NB4 (cell line): Measurements from ENCODE around the gene DLG5.

ENCODE experiments used
- DNase-seq: peaks from one replicate; pipeline ENCODE4 v3.0.0; 2010; ENCODE audit warnings: low read depth
- H3K4me3 ChIP-seq: one replicate; pipeline ENCODE4 v1.5.1; 2011; ENCODE audit warnings: mild to moderate bottlenecking, low read depth, low read length, moderate library complexity
- CTCF ChIP-seq: IDR thresholded peaks from one replicate; pipeline ENCODE4 v1.5.1; 2012; ENCODE audit warnings: low read depth, low read length
- MAX ChIP-seq: IDR thresholded peaks from 2 replicates; pipeline ENCODE4 v1.6.1; 2011; ENCODE audit warnings: low read depth, low read length
- MYC ChIP-seq: IDR thresholded peaks from 2 replicates; pipeline ENCODE4 v1.6.1; 2011; ENCODE audit warnings: low read depth, low read length
- POLR2A ChIP-seq: IDR thresholded peaks from 2 replicates; pipeline ENCODE4 v1.6.1; 2011; ENCODE audit warnings: mild to moderate bottlenecking; ENCODE audit not compliant: insufficient read length; ENCODE audit errors: extremely low read depth

Gene DLG5

GRCh38 chr10:77806511-77807157 lies 119.9 kb downstream of the DLG5 start:
- no peak for TF ChIP-seq CTCF
- TF ChIP-seq POLR2A: no peak
- TF ChIP-seq MAX: no peak
- no peak for TF ChIP-seq MYC
- no peak overlapping the region for H3K4me3 ChIP-seq

GRCh38 chr10:77805676-77806075 lies 120.9 kb downstream of the DLG5 start:
- H3K4me3 ChIP-seq: no peak overlapping the region
- TF ChIP-seq MYC: no peak
- TF ChIP-seq CTCF: no peak
- TF ChIP-seq MAX: no peak
- TF ChIP-seq POLR2A: no peak
- DNase-seq: no peak

More at GRCh38 chr10:77806511-77807157, 119.9 kb downstream of the DLG5 start:
- no peak for DNase-seq

- DNase-seq: no peak
- TF ChIP-seq MAX (no peak), CTCF (no peak)
- no peak overlapping the region for H3K4me3 ChIP-seq
Measured at GRCh38 chr10:77804371-77804770, 122.2 kb downstream of the DLG5 start.

GRCh38 chr10:77801474-77802161 lies 124.9 kb downstream of the DLG5 start:
- 0 out of 2 replicates have a peak, but pooled peaks have one; percentile 22 for TF ChIP-seq MAX
- no peak for TF ChIP-seq MYC
- peak; percentile 82 for DNase-seq
- no peak overlapping the region for H3K4me3 ChIP-seq

GRCh38 chr10:77800738-77801266 lies 125.8 kb downstream of the DLG5 start:
- no peak for DNase-seq
- H3K4me3 ChIP-seq: no peak overlapping the region
- TF ChIP-seq MAX (no peak), CTCF (no peak), POLR2A (no peak), MYC (no peak)

GRCh38 chr10:77800320-77800719 lies 126.2 kb downstream of the DLG5 start:
- H3K4me3 ChIP-seq: no peak overlapping the region
- no peak for DNase-seq
- TF ChIP-seq POLR2A (no peak), MYC (no peak), MAX (no peak), CTCF (no peak)
